ENCODE measurements around the gene SLC6A13.

SLC6A13 gene

GRCh38 chr12:209851-210250 lies 52.8 kb downstream of the SLC6A13 start:
- no peak overlapping the region for H3K4me3 ChIP-seq (ENCODE audit: low read length)
- TF ChIP-seq ZNF274 (IDR thresholded peaks at IDR 0.05; ENCODE audit: low read depth, low read length), result no peak

DNA sequence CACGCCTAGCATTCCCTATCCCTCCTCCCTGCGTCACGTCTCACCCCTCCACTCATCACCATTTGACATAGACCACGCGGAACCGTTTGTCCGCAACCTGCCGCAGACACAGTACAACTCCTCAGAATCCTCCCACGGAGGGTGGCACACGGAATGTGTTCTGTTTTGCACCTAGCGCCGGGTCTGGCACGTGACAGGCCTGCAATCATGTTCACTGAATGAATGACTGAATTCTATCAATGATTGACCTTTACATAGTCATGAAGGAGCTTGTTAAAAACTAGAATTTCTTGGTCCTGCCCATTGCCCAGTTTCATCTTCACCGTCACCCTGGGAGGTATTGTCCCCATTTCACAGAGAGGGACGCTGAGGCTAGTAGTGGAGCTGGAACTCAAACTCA lies 53.4 kb downstream of the SLC6A13 start:
- TF ChIP-seq ZNF274 (IDR thresholded peaks at IDR 0.05; ENCODE audit: low read depth, low read length), result no peak
- no peak overlapping the region for H3K4me3 ChIP-seq (ENCODE audit: low read length)

GRCh38 chr12:208813-209212 lies 53.8 kb downstream of the SLC6A13 start:
- no peak for TF ChIP-seq ZNF274 (IDR thresholded peaks at IDR 0.05; ENCODE audit: low read depth, low read length)
- H3K4me3 ChIP-seq (ENCODE audit: low read length), result no peak overlapping the region

DNA sequence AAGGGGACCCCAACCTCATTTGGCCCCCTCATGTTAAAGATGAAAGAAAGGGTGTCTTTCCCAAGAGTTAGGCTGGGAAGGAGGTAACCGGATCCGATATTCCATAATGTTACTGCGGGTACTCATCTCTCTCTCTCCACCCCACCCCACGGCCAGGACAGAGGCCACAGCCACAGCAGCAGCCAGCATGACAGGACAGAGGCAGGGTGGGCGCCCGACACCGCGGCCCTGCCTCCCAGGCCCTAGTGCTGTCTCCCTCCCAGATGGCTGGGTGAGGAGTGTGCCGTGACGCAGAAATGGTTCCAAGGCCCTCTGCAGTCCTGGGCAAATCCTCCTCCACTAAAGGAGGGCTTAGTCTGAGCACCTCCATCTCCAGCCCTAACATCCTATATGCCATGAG lies 54.8 kb downstream of the SLC6A13 start:
- TF ChIP-seq ZNF274 (IDR thresholded peaks at IDR 0.05; ENCODE audit: low read depth, low read length), result no peak

GRCh38 chr12:206746-207440 lies 55.7 kb downstream of the SLC6A13 start:
- no peak for TF ChIP-seq ZNF274 (IDR thresholded peaks at IDR 0.05; ENCODE audit: low read depth, low read length)
- no peak overlapping the region for H3K4me3 ChIP-seq (ENCODE audit: low read length)

More for the DNA sequence above, 54.8 kb downstream of the SLC6A13 start:
- no peak overlapping the region for H3K4me3 ChIP-seq (ENCODE audit: low read length)

DNA sequence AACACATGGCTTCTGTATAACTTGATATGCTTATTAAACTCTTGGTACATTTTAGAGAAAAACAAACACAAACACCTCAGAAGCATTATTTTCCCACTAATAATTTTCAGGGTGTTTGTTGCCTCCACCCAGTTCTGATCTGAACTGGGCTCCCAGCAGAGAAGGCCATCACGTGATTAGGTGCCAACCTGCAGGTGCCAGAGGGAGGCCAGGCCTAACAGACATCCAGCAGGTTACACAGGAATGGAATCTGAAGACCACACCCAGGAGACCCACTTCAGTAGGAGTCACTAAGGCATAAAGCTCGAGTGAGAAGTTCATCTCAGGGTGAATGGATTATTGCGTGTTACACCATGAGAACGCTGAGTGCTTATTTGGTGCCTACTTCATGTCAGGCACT lies 57.6 kb downstream of the SLC6A13 start:
- H3K4me3 ChIP-seq (ENCODE audit: low read length), result no peak overlapping the region
- no peak for TF ChIP-seq ZNF274 (IDR thresholded peaks at IDR 0.05; ENCODE audit: low read depth, low read length)

- H3K4me3 ChIP-seq (ENCODE audit: low read length), result no peak overlapping the region
- TF ChIP-seq ZNF274 (IDR thresholded peaks at IDR 0.05; ENCODE audit: low read depth, low read length), result no peak
Observed at GRCh38 chr12:204261-204678, 58.4 kb downstream of the SLC6A13 start.

- no peak overlapping the region for H3K4me3 ChIP-seq (ENCODE audit: low read length)
- TF ChIP-seq ZNF274 (IDR thresholded peaks at IDR 0.05; ENCODE audit: low read depth, low read length), result no peak
Observed at GRCh38 chr12:203462-204260, 59.0 kb downstream of the SLC6A13 start.

DNA sequence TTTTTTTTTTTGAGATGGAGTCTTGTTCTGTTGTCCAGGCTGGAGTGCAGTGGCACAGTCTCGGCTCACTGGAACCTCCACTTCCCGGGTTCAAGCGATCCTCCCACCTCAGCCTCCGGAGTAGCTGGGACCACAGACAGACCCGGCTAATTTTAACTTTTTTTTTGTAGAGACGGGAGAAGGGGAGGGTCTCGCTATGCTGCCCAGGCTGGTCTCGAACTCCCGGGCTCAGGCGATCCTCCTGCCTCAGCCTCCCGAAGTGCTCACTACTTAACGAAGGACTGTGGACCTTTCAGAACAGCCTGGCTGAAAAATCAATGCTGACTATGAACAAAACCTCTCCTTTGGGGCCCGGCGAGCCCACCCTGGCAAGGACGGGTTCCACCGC lies 59.6 kb downstream of the SLC6A13 start:
- H3K4me3 ChIP-seq (ENCODE audit: low read length), result no peak overlapping the region
- TF ChIP-seq ZNF274 (IDR thresholded peaks at IDR 0.05; ENCODE audit: low read depth, low read length), result no peak

- no peak overlapping the region for H3K4me3 ChIP-seq (ENCODE audit: low read length)
- no peak for TF ChIP-seq ZNF274 (IDR thresholded peaks at IDR 0.05; ENCODE audit: low read depth, low read length)
Observed at GRCh38 chr12:202081-202731, 60.4 kb downstream of the SLC6A13 start.

GRCh38 chr12:201361-201760 lies 61.3 kb downstream of the SLC6A13 start:
- no peak for TF ChIP-seq ZNF274 (IDR thresholded peaks at IDR 0.05; ENCODE audit: low read depth, low read length)
- H3K4me3 ChIP-seq (ENCODE audit: low read length), result no peak overlapping the region

DNA sequence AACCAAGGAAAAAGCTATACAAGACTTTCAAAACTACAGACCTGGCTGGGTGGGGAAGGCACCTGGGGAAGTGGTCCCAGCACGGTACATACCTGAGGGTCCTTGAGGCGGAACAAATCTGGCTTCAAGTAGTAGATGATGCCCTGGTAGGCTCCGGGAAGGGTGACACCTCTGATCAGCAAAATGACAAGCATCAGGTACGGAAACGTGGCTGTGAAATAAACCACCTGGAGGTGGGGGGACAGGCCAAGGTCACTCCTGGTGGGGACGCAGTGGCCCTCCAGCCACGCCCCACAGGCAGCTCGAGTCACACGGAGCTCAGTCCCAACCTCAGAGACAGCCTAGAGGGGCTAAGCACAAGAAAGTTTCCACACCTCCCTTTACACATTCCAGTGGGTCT lies 63.9 kb downstream of the SLC6A13 start:
- H3K4me3 ChIP-seq (ENCODE audit: low read length), result no peak overlapping the region
- no peak for TF ChIP-seq ZNF274 (IDR thresholded peaks at IDR 0.05; ENCODE audit: low read depth, low read length)

GRCh38 chr12:197911-198695 lies 64.5 kb downstream of the SLC6A13 start:
- TF ChIP-seq ZNF274 (IDR thresholded peaks at IDR 0.05; ENCODE audit: low read depth, low read length), result no peak
- no peak overlapping the region for H3K4me3 ChIP-seq (ENCODE audit: low read length)

GRCh38 chr12:197347-197746 lies 65.3 kb downstream of the SLC6A13 start:
- TF ChIP-seq ZNF274 (IDR thresholded peaks at IDR 0.05; ENCODE audit: low read depth, low read length), result no peak
- H3K4me3 ChIP-seq (ENCODE audit: low read length), result no peak overlapping the region

Measured in GM08714 (cell line).